Thyroid gland (tissue), 4 donors: Measurements from ENCODE around the gene TMEM186.
A peak's percentile ranks its signal among the peaks of the same experiment; 100 is the strongest.

Experiments used
- CTCF ChIP-seq, 6 experiments: fragments of 200-600 bp in 3 of 6; fragments of 450-650 bp in 3 of 6; sonication (generic) in 3 of 6; IDR thresholded peaks; one replicate each; pipeline ENCODE4 v1.5.1; 2016 to 2019; ENCODE audit warnings: antibody characterized with exemption in 6 of 6, mild to moderate bottlenecking in 2 of 6, inconsistent platforms in 1 of 6, moderate library complexity in 1 of 6
- POLR2A ChIP-seq, 2 donors: fragments of 450-650 bp; IDR thresholded peaks; one replicate each; pipeline ENCODE4 v1.6.1; 2017; ENCODE audit warnings: antibody characterized with exemption in 2 of 2, mild to moderate bottlenecking in 2 of 2, moderate library complexity in 1 of 2

- TF ChIP-seq POLR2A (IDR thresholded peaks at IDR 0.05) (peak in 1 of 2 donors; percentile 48), CTCF (IDR thresholded peaks at IDR 0.05) (peak in 1 of 6 experiments; percentile 30)
These were observed at the start of gene TMEM186, which contains the start of gene PMM2 for GRCh38 chr16:8797364-8798173.
